CD4-positive, alpha-beta T cell (primary cell): ENCODE results near the gene GOLGB1. TPM values are rescaled to one million over a fixed set of nuclear protein-coding genes. Genes with fewer than 3 reads are reported as not detected.

ENCODE experiments used
- ATAC-seq: fragments of 200-7000 bp; cut with Tn5 transposase; one replicate; pipeline ENCODE4 v1.10.0; 2022; ENCODE audit warnings: mild to moderate bottlenecking; ENCODE audit not compliant: poor library complexity
- CTCF ChIA-PET: fragments of 350-600 bp; sonication (Branson Sonifier 250); formaldehyde crosslinking; loops from one replicate; lab custom pipeline; 2021; ENCODE audit warnings: antibody characterized with exemption, inconsistent platforms; lab: Charles Lee
- POLR2A ChIA-PET: fragments of 350-600 bp; sonication (Branson Sonifier 250); formaldehyde crosslinking; loops from one replicate; lab custom pipeline; 2021; ENCODE audit warnings: antibody characterized with exemption, inconsistent platforms; lab: Charles Lee
- DNase-seq, 14 experiments: peaks; one replicate each; pipeline ENCODE4 v3.0.0-alpha.2; 2013 to 2020; ENCODE audit warnings: mixed read lengths in 2 of 14
- H3K27ac ChIP-seq, 2 donors: one replicate each; pipeline versions ENCODE4 v1.5.1 to v1.7.0; 2013; ENCODE audit warnings: low read length in 2 of 2, low read depth in 1 of 2, mild to moderate bottlenecking in 1 of 2
- H3K27me3 ChIP-seq, 2 experiments: 1 replicate in 1 of 2; 2 replicates in 1 of 2; pipeline versions ENCODE4 v1.6.1 to v1.7.0; 2013; ENCODE audit warnings: low read length in 2 of 2, control low read depth in 1 of 2, mild to moderate bottlenecking in 1 of 2, moderate library complexity in 1 of 2; ENCODE audit not compliant: insufficient read depth in 2 of 2, control insufficient read depth in 1 of 2
- H3K36me3 ChIP-seq: one replicate; pipeline ENCODE4 v1.6.1; 2013; ENCODE audit warnings: low read length, control low read depth; ENCODE audit not compliant: insufficient read depth
- H3K4me1 ChIP-seq: one replicate; pipeline ENCODE4 v1.6.1; 2013; ENCODE audit warnings: low read length, control low read depth; ENCODE audit not compliant: insufficient read depth
- H3K4me3 ChIP-seq: one replicate; pipeline ENCODE4 v1.5.1; 2013; ENCODE audit warnings: mild to moderate bottlenecking, low read length, moderate library complexity
- H3K9me3 ChIP-seq, 2 experiments: 1 replicate in 1 of 2; 2 replicates in 1 of 2; pipeline versions ENCODE4 v1.6.1 to v1.7.0; 2013; ENCODE audit warnings: low read length in 2 of 2, mild to moderate bottlenecking in 2 of 2, control low read depth in 1 of 2, moderate library complexity in 1 of 2; ENCODE audit not compliant: control insufficient read depth in 1 of 2, insufficient read depth in 1 of 2
- H3K27ac Mint-ChIP-seq: one replicate; pipeline ENCODE4 v1.8.0; 2020; ENCODE audit warnings: mixed read lengths
- H3K27me3 Mint-ChIP-seq: one replicate; pipeline ENCODE4 v1.8.0; 2021; ENCODE audit warnings: mixed read lengths
- H3K36me3 Mint-ChIP-seq: one replicate; pipeline ENCODE4 v1.8.0; 2021; ENCODE audit warnings: low read depth, mixed read lengths
- H3K4me1 Mint-ChIP-seq: one replicate; pipeline ENCODE4 v1.8.0; 2021; ENCODE audit warnings: low read depth, mixed read lengths
- H3K4me3 Mint-ChIP-seq: one replicate; pipeline ENCODE4 v1.8.0; 2020; ENCODE audit warnings: mild to moderate bottlenecking, mixed read lengths
- H3K9me3 Mint-ChIP-seq: one replicate; pipeline ENCODE4 v1.8.0; 2020; ENCODE audit warnings: mixed read lengths
- intact Hi-C, 2 experiments: fragments of 100-400 bp; cut with DNase I in 1 of 2; cut with micrococcal nuclease in 1 of 2; formaldehyde crosslinking; loops; one replicate each; pipeline versions ENCODE4 v1.15.1 to v1.9.0; 2023 to 2025; cut with DNase I, micrococcal nuclease
- total RNA-seq, 174 experiments: library from RNA in 2 of 174; stranded (reverse) in 2 of 174; gene quantifications; one replicate each; pipeline ENCODE4 v1.2.3 and lab custom pipeline; 2021 to 2026
- TF ChIP-seq, protein P1 (sequence below): fragments of 200-600 bp; IDR thresholded peaks from one replicate; pipeline ENCODE4 v1.8.0; 2022; ENCODE audit warnings: antibody characterized with exemption, mild to moderate bottlenecking

The GOLGB1 gene
- total RNA-seq, 2 experiments from 2014 or later: 49.8 to 50.2 TPM

- Mint-ChIP-seq H3K9me3 (no peaks in the 10 kb centered on the region), H3K4me3 (no peak overlapping the region), H3K27me3 (no peaks in the 10 kb centered on the region), H3K36me3 (peaks cover 91% of the 10 kb centered on the region), H3K27ac (no peak overlapping the region), H3K4me1 (peaks cover 27% of the 10 kb centered on the region)
- Histone ChIP-seq H3K36me3 (peaks cover 83% of the 10 kb centered on the region), H3K9me3 (no peaks in the 10 kb centered on the region), H3K27ac (no peak overlapping the region), H3K4me1 (no peaks in the 10 kb centered on the region), H3K4me3 (no peak overlapping the region), H3K27me3 (no peaks in the 10 kb centered on the region)
- intact Hi-C loops: loop anchor here in 1 of 2 experiments (10.0 kb wide), 1 partner anchor 861 kb away; no protein-coding TSS in a partner anchor
- TF ChIP-seq, protein P1, sequence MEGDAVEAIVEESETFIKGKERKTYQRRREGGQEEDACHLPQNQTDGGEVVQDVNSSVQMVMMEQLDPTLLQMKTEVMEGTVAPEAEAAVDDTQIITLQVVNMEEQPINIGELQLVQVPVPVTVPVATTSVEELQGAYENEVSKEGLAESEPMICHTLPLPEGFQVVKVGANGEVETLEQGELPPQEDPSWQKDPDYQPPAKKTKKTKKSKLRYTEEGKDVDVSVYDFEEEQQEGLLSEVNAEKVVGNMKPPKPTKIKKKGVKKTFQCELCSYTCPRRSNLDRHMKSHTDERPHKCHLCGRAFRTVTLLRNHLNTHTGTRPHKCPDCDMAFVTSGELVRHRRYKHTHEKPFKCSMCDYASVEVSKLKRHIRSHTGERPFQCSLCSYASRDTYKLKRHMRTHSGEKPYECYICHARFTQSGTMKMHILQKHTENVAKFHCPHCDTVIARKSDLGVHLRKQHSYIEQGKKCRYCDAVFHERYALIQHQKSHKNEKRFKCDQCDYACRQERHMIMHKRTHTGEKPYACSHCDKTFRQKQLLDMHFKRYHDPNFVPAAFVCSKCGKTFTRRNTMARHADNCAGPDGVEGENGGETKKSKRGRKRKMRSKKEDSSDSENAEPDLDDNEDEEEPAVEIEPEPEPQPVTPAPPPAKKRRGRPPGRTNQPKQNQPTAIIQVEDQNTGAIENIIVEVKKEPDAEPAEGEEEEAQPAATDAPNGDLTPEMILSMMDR: no peak
- DNase-seq (no peak), ATAC-seq (no peak)
- POLR2A ChIA-PET: no interaction called here
- CTCF ChIA-PET: no interaction called here
These were observed 25.4 kb downstream of the GOLGB1 start for GRCh38 chr3:121724130-121724529.

- no peaks in the 10 kb centered on the region for H3K27me3 ChIP-seq
- peaks cover 27% of the 10 kb centered on the region for H3K4me1 Mint-ChIP-seq
- no peaks in the 10 kb centered on the region for H3K9me3 ChIP-seq
- no peak overlapping the region for H3K27ac ChIP-seq
- H3K4me3 Mint-ChIP-seq: no peak overlapping the region
- no peaks in the 10 kb centered on the region for H3K9me3 Mint-ChIP-seq
- peaks cover 77% of the 10 kb centered on the region for H3K36me3 ChIP-seq
- ChIA-PET POLR2A (no interaction called here), CTCF (no interaction called here)
- TF ChIP-seq, protein P1: no peak
- H3K36me3 Mint-ChIP-seq: peaks cover 88% of the 10 kb centered on the region
- no peak overlapping the region for H3K4me3 ChIP-seq
- H3K27ac Mint-ChIP-seq: no peak overlapping the region
- ATAC-seq (no peak), DNase-seq (no peak)
- intact Hi-C loops: loop anchor here in 1 of 2 experiments (10.0 kb wide), 1 partner anchor 861 kb away; no protein-coding TSS in a partner anchor
- H3K27me3 Mint-ChIP-seq: no peaks in the 10 kb centered on the region
- peaks cover 2% of the 10 kb centered on the region for H3K4me1 ChIP-seq
These were observed 26.1 kb downstream of the GOLGB1 start for GRCh38 chr3:121723485-121723884.

DNA sequence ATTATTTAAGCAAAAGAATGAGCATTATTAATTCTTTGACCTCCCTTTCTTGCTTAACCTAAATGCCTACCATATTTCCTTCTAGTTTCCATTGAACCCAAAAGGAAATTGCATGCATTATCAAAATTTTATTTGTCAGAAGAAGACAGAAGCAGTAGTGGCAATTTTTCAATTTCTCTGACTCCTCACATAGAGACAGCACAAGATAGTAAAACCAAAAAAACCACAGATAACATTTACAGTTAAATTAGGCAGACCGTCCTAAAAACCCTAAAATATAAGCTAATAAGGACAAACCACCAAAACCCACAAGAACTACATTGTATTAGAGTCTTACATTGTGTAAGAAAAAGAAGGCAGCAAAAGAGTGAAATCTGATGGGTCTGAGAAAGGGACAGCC is 27.1 kb downstream of the GOLGB1 start:
- Histone ChIP-seq H3K4me3 (no peak overlapping the region), H3K27ac (no peak overlapping the region), H3K9me3 (no peaks in the 10 kb centered on the region), H3K36me3 (peaks cover 67% of the 10 kb centered on the region), H3K27me3 (no peaks in the 10 kb centered on the region), H3K4me1 (peaks cover 6% of the 10 kb centered on the region)
- Mint-ChIP-seq H3K4me3 (no peak overlapping the region), H3K27me3 (no peaks in the 10 kb centered on the region), H3K9me3 (no peaks in the 10 kb centered on the region), H3K36me3 (peaks cover 88% of the 10 kb centered on the region), H3K4me1 (peaks cover 31% of the 10 kb centered on the region), H3K27ac (no peak overlapping the region)
- DNase-seq: no peak
- intact Hi-C loops: loop anchor here in 1 of 2 experiments (10.0 kb wide), 1 partner anchor 862 kb away; no protein-coding TSS in a partner anchor
- TF ChIP-seq, protein P1: no peak
- ChIA-PET CTCF (no interaction called here), POLR2A (no interaction called here)
- ATAC-seq: no peak
